HG03521 (cell line): ENCODE data around the gene RIPOR3.
"Not testable (repeated sequence)": the region's sequence is repeated elsewhere in the genome, so short reads cannot be mapped to it uniquely, and the experiment has no call there.

Experiments used
- ATAC-seq: cut with Tn5 transposase; IDR thresholded peaks from one replicate; pipeline ENCODE4 v1.9.1; 2021; ENCODE audit warnings: mild to moderate bottlenecking, moderate library complexity; ENCODE audit not compliant: unreplicated experiment

RIPOR3 gene

DNA sequence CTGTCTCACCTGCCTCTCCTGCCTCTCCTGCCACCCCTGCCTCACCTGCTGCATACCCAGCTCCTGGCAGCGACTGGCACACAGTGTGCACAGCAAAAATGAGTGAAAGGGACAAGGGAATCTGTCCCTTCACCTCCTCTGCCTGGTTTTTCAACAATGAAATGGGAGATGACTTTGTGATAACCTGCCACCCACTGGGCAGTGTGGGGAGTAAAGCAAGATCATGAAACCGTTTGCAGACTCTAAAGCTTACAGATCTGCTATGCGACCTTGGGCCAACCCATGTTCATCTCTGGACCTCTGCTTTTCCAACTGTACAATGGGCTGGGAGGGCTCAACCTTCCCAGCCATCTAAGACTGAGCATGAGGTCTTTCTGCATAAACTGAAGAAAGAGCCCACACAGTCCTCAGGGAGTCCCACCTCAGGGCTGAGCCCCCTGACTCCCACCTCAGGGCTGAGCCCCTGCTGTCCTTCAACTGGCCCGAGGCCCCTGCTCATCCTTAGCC, 81.1 kb downstream of the RIPOR3 start:
- ATAC-seq: no peak

DNA sequence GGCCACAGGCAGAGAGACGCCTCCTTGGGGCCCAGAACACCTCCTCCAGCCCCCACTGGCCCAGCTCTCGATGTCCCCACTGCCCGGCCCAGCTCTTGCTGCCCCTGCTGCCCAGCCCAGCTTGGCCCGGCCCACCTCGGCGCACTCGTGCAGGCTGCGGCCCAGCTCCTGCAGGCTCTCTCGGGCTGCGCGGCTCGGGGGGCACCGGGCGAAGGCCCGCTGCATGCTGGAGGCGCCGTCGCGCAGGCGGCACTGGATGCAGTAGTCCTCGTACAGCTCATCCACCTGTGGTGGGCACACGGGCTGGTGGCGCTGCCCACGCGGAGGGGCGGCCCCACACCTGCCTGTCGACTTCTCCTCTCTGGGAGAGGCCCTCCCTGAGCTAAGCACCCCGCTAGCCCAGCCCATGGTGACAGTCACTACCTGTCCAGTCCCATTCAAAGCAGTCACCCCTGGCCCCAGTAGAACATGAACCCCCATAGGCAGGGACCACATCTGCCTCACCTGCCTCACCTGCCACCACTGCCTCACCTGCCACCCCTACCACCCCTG, 81.8 kb downstream of the RIPOR3 start:
- ATAC-seq: no peak

DNA sequence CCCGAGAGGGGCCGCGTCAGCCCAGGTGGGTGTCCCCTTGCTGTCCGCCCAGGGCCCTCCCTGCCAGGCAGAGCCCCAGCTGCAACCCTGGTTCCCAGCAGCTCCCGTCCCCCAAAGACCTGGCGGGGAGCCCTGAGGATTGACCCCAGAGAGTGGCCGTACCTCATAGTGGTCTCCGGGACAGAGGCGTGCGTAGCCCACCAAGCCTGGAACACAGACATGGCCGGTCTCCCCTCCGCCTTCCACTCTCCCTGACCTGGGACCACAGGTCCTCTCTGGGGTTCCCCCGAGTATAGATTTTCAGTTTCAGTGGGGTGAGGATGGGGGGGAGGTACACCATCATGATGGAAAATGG, 82.6 kb downstream of the RIPOR3 start:
- ATAC-seq: no peak

DNA sequence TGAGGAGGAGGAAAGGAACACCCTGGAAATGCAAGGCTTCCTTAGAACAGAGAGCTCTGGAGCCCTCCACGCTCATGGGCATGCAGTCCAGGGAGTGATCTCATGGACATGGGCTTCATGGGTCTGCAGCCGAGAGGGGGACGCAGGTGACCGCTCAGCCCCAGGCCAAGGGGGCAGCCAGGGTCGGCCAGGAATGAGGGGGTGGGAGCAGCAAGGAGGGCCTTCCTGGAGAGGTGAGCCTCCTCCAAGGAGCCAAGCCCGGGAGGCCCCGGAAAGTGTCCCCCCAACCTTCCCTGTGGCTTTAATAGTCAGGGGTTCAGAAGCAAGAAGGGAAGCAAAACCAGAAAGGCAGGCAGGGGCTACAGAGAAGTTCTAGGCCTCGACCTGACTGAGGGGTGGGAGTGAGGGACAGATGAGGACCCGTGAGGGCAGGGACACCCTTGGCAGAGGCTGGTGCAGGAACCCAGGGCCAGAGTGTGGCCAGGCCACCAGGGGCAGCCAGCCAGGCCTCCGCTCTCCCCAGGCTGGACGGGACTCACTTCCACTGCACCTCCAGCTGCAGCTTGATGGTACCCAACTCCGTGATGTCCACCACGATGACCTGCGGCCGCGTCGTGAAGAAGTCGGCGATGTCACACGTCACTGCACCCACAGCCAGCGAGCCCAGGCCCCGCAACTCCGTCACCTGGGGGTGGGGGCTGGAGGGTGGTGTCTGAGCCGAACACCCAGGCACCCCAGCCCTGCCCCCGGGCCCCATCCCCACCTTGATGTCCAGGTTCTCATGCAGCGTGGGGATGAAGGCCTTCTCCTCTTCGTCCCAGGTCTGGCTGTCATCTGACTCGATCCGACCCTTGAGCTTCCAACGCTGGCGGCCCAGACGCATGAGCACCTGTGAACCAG, 83.2 kb downstream of the RIPOR3 start:
- ATAC-seq: no peak

DNA sequence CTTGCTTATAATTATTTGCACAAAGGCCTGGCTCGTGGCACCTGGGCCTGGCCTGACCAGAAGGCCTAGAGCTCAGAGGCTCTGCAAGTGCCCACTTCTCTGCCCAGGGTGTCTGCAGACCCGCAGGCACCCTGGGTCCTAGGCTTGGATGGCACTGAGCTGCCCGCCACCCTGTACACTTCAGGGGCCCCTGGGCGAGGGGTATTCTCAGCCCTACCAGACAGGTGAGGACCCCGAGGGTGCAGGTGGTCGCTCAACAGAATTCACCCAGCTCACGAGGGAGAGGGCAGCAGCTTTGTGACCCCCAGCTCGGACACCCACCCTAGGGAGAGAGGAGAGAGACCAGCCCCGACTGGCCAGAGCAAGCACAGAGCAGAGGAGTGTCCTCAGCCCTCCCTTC, 83.9 kb downstream of the RIPOR3 start:
- ATAC-seq: no peak

DNA sequence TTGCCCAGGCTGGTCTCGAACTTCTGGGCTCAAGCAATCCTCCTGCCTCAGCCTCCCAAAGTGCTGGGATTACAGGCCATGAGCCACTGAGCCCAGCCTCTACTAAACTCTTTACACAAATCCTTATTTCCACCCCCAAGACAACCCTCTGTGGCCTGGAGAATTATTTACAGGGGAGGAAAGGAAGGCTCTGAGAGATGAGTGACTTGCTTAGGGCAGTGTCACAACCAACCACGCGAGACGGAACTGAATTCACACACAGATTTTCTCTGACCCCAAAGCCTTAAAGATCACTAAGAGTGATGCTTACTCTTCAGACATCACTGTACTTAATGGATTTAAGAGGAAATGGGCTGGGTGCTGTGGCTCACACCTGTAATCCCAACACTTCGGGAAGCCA, 86.2 kb downstream of the RIPOR3 start:
- no peak for ATAC-seq

DNA sequence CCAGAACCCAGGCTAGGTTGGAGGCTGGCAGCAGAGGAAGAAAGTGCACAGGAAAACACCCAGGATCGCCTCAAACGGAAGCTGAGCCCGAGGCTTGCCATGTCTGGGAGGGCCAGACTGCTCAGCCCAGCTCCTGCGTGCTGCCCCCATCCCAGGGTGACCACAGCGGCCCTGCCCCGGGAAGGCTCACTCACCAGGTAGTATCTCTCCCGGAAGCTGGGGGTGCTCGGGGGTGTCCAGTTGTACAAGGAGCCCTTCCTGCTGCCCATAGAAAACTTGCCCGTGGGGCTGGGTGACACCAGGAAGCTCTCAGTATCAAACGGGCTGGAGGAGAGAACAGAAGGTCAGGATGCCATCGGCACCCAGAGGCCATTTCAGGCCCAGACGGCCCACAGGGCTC, 86.9 kb downstream of the RIPOR3 start:
- no peak for ATAC-seq

DNA sequence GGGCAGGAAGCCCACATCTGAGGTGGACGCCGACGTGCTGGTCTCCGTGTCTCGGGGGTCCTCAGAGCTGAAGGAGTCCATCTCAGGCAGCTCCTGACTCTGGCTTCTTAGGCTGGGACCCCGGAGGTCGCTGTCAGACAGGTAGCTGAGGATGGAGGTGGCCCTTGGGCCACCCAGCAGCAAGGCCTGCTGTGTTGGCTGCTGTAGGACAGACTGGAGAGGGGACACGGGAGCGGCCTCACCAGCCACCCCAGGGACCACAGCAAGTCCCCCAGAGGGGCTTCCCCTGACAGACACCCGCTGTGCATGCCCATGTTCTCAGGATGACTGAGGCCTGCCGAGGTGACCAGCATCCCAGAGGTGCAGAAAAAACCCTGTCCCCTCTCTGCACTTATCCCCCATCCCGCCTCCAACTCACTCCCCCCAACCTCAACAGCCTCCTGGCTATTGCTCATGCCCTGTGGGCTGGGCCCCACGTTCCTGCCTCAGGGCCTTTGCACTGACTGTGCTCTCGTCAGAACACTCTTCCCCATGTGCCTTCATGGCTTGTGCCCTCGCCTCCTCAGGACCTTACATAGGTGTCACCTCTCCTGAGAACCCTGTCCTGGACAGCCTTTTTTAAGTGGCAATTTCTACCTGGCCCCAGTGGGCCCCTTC, 88.8 kb downstream of the RIPOR3 start:
- ATAC-seq: no peak

DNA sequence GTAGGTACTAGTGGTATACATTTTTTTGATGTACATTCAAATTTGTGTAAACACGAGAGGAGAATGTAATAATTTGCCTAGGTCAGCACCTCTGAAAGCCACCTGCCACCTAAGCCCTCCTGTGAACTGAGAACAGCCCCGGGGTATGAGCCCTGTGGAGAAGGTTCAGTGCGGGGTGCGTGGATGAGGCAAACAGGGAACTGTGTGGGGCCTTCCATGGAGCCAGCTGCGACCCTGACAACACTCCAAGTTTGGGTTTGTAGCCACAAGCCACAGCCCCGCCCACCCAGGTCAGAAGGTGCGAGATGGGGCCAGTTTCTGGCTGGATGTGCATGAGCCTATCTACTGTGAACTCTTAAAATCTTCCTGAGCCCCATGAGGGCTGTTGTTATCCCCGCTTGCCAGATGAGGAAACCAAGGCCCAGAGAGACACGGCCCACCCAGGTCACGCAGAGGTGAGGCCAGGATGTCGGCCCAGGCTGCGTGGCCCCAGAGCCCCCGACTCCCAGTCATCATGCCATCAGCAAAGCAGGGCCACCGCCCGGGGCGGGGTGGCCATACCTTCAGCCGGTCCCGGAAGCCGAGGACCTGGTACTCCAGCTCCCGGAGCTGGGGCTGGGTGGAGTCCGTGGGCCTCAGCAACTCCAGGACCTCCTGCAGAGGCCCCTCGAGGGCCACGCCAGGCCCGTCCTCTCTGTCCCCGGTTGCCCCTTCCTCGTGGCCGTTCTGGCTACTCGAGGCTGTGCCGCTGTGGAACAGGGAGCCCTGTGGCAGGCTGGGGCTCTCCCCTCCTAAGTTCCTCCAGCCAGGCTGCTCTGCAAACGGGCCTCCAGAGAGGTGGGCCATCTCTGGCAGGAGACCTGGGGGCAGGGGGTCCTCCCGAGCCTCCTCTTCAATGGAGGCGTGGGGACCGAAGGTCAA, 89.6 kb downstream of the RIPOR3 start:
- ATAC-seq: no peak

DNA sequence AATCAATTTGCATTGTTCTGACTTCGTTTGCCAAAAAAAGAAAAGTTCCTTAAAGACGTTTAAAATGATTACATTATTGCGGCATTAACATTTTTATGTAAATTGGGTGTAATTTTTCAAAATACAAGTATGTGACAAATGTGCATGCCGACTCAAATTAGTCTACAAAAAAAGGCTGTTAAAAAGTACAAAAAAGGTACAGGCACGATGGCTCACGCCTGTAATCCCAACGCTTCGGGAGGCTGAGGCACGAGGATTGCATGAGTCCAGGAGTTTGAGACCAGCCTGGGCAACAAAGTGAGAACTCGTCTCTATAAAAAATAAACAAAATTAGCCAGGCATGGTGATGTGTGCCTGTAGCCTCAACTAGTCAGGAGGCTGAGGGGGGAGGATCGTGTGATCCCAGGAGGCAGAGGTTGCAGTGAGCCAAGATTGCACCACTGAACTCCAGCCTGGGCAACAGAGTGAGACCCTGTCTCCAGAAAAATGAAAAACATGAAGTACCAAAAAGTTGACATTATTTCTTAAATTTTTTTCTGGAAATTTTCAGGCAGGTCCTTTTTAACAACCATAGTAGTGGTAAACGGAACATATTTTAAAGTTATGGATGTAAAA, 91.0 kb downstream of the RIPOR3 start:
- ATAC-seq: no peak

DNA sequence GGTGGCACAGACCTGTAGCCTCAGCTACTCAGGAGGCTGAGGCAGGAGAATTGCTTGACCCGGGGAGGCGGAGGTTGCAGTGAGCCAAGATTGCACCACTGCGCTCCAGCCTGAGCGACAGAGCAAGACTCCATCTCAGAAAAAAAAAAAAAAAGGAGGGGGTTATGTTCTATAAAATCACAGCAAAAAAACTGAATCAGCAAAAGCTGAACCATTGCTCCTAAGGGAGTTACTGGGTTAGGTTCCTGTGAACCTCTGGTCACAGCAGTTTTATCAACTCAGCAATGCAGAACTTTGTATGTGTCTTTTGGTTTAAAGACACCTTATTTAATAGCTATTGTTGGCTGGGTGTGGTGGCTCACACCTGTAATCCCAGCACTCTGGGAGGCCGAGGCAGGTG, 92.6 kb downstream of the RIPOR3 start:
- ATAC-seq: not testable (repeated sequence)

DNA sequence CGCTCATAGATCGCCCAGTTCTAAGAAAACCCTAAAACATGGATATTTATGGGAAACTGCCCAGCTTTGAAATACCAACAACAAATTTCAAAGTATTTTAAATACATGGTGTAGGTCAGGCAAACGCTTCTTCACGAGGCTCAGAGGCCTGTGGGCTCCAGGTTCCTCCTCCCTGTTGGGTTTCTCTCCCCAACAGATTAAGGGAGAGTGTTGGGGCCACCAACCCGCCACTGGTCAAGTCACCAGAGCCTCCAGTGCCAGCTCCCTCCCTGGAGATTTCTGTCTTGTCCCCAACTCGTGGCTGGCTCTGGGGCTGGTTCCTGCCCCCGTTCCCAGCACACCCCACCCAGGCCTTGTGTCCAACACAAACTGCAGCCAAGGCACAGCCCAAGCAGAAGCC, 93.3 kb downstream of the RIPOR3 start:
- no peak for ATAC-seq

DNA sequence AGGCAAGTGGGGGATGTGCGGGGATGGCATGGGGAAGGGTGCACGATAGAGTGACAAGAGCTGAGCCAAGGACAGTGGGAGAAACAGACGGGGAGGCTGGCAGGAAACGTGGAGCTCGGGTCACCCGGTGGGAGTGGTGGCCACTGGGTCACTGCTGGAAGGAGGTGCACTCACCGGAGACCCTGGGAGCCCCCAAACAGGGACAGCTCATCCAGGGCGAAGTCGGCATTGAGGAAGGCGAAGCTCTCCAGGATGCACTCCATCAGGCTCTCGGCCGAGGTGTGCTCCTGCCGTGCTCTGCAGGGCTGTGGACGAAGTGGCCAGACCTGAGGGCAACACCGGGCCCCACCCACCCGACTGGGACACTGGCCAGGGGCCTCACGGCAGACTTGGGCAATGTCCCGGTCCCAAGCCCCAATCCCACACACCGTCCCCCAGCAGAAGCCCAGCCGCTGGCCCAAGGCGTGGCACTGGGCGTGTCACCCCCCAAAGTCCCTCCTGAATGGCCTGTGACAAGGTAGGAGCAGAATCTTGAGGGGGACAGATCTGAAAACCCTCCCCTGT, 93.9 kb downstream of the RIPOR3 start:
- no peak for ATAC-seq

DNA sequence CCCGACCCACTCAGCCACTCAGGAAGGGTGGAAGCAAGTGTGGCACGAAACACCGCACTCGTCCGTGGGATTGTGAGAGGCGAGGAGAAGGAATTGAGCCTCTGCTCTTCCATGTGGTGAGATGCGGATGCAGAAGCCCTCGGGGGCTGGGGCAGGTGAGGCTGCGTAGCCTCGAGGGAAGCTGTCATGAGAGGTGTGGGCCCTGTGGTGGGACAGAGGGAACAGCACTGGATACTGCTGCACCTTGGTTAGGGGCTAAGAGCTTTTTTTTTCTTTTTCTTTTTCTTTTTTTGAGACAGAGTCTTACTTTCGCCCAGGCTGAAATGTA, 94.7 kb downstream of the RIPOR3 start:
- ATAC-seq: no peak

DNA sequence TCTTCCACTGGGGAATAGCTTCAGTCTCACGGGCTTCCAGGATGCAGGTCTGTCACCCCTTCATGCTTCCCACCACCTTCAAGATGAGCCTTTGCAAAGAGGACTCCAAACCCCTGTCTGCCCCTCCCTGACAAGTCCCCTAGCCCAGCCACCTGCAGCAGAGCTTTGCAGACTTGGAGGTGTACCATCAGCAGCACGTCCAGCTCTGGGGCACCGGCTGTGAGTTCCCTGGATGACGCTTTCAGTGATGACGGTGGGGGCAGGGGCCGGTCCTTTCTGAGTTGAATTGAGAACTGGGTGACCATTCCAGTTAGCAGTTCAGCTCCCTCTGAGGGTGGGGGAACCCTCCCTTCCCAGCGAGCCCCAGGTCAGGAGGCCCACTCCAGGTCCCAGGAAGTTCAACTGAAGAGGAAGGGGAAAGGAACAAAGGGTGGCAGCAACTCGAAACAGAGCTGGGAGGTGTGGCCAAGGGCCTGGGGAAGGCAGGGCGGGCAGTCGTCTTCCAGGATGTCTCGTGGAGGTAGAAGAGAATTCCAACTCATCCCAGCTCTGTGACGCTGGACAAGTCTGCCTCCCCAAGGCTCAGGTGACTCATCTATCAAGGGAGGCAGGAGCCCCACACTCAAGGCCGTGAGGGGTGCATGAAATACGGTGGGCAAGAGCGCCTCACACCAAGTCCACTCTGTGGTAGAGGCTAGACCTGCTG, 95.2 kb downstream of the RIPOR3 start:
- ATAC-seq: no peak

DNA sequence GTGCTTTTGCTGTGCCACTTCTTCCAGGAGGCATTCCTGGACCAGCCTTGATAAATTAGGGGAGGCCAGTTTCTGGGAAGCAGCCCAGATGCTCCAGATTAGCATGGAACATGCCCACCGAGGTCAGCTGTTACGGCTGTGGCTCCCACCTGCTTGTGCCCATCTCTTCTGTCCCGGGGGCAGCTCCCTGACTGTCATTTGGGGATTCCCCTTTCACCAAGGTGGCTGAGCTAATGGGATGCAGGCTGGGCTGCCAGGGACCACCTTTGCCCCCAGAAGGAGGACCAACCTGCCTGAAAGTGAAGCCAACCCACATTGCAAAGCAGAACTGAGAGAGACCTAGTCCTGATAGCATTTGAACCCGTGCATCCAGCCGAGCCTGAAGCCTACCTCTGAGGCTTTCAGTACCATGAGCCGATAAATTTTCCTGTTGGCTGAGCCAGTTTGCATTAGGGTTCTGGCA, 95.9 kb downstream of the RIPOR3 start:
- no peak for ATAC-seq

DNA sequence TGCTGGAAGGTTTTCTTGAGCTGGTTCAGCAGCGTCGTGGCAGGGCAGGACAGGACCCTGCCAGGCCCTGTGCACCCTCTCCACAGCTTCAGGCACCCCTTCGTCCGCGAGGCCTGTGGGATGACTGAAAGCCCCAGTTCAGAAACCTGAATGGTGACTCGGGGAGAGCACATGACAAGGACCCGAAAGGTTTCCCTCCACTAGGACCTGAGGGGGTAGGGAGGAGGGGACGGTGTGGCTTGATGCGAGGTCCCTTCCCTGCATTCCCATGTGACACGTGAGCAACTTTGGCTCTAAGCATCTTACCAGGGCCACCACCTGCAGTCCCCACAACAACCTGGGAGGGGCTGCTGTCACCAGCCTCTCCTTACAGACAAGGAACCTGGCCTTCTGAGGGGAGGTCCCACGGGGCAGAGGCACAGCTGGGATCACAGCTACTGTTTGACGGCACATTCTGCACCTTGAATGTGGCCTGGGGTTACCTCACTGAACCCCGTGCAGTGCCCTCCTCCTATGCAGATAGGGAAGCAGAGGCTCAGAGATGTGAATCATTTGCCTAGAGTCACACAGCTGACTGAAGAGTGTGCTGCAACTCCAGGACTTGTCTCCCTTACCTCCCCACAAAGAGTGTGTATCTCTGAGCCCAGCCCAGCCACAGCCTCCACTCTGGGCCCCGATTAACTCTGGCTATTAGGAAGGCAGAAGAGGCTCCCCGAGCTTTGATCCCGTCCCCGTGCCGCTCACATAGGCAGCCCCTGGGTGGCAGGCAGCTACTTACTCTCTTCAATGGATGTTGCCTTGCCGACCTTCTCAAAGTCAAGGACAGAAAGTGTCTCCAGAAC, 96.5 kb downstream of the RIPOR3 start:
- no peak for ATAC-seq

DNA sequence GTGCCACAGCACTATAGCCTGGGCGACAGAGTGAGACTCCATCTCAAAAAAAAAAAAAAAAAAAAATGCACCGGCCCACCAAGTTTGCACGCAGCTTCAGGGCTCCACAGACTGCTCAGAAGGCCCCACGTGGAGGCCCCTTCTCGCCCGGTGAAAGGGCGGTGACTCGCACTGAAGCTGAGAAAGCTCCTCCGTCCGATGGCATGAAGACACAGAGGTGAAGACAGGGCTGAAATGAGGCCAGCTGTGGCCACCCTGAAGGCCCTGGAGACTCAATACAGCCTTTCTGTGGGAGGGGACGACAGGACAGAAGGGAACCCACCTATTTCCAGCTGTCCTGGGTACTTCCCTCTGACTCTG, 97.1 kb downstream of the RIPOR3 start:
- no peak for ATAC-seq

DNA sequence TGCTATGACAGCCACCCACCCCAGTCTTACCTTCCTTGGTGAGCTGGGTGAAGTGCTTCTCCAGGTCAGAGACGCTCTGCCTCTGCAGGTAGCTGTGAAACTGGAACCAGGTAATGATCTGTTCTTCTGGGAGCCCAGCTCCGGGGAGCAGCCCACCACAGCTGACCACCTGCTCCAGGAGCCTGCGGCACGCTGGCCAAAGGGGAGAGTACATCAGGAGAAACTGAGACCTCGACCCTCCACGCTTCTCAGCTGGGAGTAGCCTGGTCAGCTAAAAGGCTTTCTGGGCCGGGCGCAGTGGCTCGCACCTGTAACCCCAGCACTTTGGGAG, 98.4 kb downstream of the RIPOR3 start:
- no peak for ATAC-seq
